HL-60 (cell line): Measurements from ENCODE around the gene SEL1L.

Source experiments
- DNase-seq, 2 experiments: peaks; one replicate each; pipeline ENCODE4 v3.0.0-alpha.2; 2010 to 2020; ENCODE audit warnings: low read depth in 1 of 2, low spot score in 1 of 2
- H3K27ac ChIP-seq: fragments of 250-450 bp; sonication (Bioruptor Pico); replicated peaks from 2 replicates; pipeline ENCODE4 v1.5.1; 2020; ENCODE audit warnings: mild to moderate bottlenecking, moderate library complexity
- H3K27me3 ChIP-seq: fragments of 250-450 bp; sonication (Bioruptor Pico); 2 replicates; pipeline ENCODE4 v1.5.1; 2021; ENCODE audit warnings: mild to moderate bottlenecking, moderate library complexity; ENCODE audit not compliant: insufficient read depth, poor library complexity, severe bottlenecking
- H3K4me3 ChIP-seq: replicated peaks from 2 replicates; pipeline ENCODE4 v1.5.1; 2011; ENCODE audit warnings: mild to moderate bottlenecking, control low read depth, low read length; ENCODE audit not compliant: insufficient read depth
- CTCF ChIP-seq: IDR thresholded peaks from one replicate; pipeline ENCODE4 v1.5.1; 2011; ENCODE audit warnings: low read length, control low read depth, inconsistent platforms; ENCODE audit not compliant: insufficient read depth
- GABPA ChIP-seq: IDR thresholded peaks from 2 replicates; pipeline ENCODE4 v1.6.1; 2012; ENCODE audit warnings: low read depth
- POLR2AphosphoS5 ChIP-seq: IDR thresholded peaks from 2 replicates; pipeline ENCODE4 v1.6.1; 2012; ENCODE audit warnings: low read depth
- REST ChIP-seq: IDR thresholded peaks from 2 replicates; pipeline ENCODE4 v1.6.1; 2012; ENCODE audit warnings: low read depth; ENCODE audit not compliant: insufficient replicate concordance
- SPI1 ChIP-seq: IDR thresholded peaks from 2 replicates; pipeline ENCODE4 v1.6.1; 2012; ENCODE audit warnings: low read depth, mild to moderate bottlenecking, borderline replicate concordance

SEL1L gene

GRCh38 chr14:81427348-81428058 lies 106.2 kb downstream of the SEL1L start:
- H3K27ac ChIP-seq = no peak overlapping the region
- no peak overlapping the region for H3K4me3 ChIP-seq
- peak in 1 of 2 experiments; percentile 36 for DNase-seq
- no peaks in the 10 kb centered on the region for H3K27me3 ChIP-seq
- TF ChIP-seq CTCF = no peak

- peak in 1 of 2 experiments; percentile 15 for DNase-seq
- H3K27ac ChIP-seq = no peak overlapping the region
- no peak for TF ChIP-seq REST
- no peak for TF ChIP-seq POLR2AphosphoS5
- no peak for TF ChIP-seq GABPA
- TF ChIP-seq CTCF = no peak
- TF ChIP-seq SPI1 = no peak
- no peak overlapping the region for H3K4me3 ChIP-seq
- H3K27me3 ChIP-seq = no peaks in the 10 kb centered on the region
Measured at GRCh38 chr14:81423504-81423903, 110.1 kb downstream of the SEL1L start.
